GM12865 (cell line): Measurements from ENCODE around the gene DLG1.

Experiments used
- DNase-seq: peaks from one replicate; pipeline ENCODE4 v3.0.0; 2010; ENCODE audit warnings: low read depth
- H3K4me3 ChIP-seq: 2 replicates; pipeline ENCODE4 v1.5.1; 2011; ENCODE audit warnings: mild to moderate bottlenecking, low read depth, low read length, control low read depth
- CTCF ChIP-seq: IDR thresholded peaks from 2 replicates; pipeline ENCODE4 v1.5.1; 2011; ENCODE audit warnings: low read length, control low read depth, low read depth, inconsistent platforms; ENCODE audit not compliant: insufficient read depth; ENCODE audit errors: missing control alignments

The DLG1 gene

GRCh38 chr3:197339841-197340520 is 41.6 kb upstream of the DLG1 start:
- TF ChIP-seq CTCF: no peak
- DNase-seq: no peak
- H3K4me3 ChIP-seq: no peak overlapping the region

- TF ChIP-seq CTCF: no peak
Measured at GRCh38 chr3:197338586-197338985, 40.2 kb upstream of the DLG1 start.

GRCh38 chr3:197337656-197338055 is 39.2 kb upstream of the DLG1 start:
- no peak for TF ChIP-seq CTCF
- DNase-seq: no peak
- H3K4me3 ChIP-seq: no peak overlapping the region

More at GRCh38 chr3:197338586-197338985, 40.2 kb upstream of the DLG1 start:
- no peak for DNase-seq
- H3K4me3 ChIP-seq: no peak overlapping the region

GRCh38 chr3:197337214-197337613 is 38.8 kb upstream of the DLG1 start:
- H3K4me3 ChIP-seq: no peak overlapping the region
- DNase-seq: no peak
- TF ChIP-seq CTCF: no peak

GRCh38 chr3:197336348-197336747 is 37.9 kb upstream of the DLG1 start:
- H3K4me3 ChIP-seq: no peak overlapping the region
- TF ChIP-seq CTCF: no peak
- DNase-seq: no peak

- no peak for TF ChIP-seq CTCF
- DNase-seq: no peak
- H3K4me3 ChIP-seq: no peak overlapping the region
Measured at GRCh38 chr3:197335428-197336132, 37.2 kb upstream of the DLG1 start.
